Measurements from ENCODE around the gene LRRC8D. TPM values are rescaled to one million over a fixed set of nuclear protein-coding genes. Genes with fewer than 3 reads are reported as not detected.

Gene LRRC8D
- total RNA-seq, 4 donors from 2014 or later, result 12.0 to 47.4 (median 17.8) TPM

GRCh38 chr1:89912073-89912472 lies 91.2 kb downstream of the LRRC8D start:
- Histone ChIP-seq H3K4me3 (no peak overlapping the region), H3K36me3 (no peaks in the 10 kb centered on the region), H3K9me3 (no peaks in the 10 kb centered on the region), H3K27me3 (no peaks in the 10 kb centered on the region), H3K4me1 (no peaks in the 10 kb centered on the region), H3K27ac (no peak overlapping the region)
- no peak for DNase-seq
- intact Hi-C loops (cut with DNase I; ENCODE audit: low total_unique reads), result no loop called here
- TF ChIP-seq POLR2A (IDR thresholded peaks at IDR 0.05), result no peak
- TF ChIP-seq, protein P1, sequence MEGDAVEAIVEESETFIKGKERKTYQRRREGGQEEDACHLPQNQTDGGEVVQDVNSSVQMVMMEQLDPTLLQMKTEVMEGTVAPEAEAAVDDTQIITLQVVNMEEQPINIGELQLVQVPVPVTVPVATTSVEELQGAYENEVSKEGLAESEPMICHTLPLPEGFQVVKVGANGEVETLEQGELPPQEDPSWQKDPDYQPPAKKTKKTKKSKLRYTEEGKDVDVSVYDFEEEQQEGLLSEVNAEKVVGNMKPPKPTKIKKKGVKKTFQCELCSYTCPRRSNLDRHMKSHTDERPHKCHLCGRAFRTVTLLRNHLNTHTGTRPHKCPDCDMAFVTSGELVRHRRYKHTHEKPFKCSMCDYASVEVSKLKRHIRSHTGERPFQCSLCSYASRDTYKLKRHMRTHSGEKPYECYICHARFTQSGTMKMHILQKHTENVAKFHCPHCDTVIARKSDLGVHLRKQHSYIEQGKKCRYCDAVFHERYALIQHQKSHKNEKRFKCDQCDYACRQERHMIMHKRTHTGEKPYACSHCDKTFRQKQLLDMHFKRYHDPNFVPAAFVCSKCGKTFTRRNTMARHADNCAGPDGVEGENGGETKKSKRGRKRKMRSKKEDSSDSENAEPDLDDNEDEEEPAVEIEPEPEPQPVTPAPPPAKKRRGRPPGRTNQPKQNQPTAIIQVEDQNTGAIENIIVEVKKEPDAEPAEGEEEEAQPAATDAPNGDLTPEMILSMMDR (IDR thresholded peaks at IDR 0.05), result no peak

DNA sequence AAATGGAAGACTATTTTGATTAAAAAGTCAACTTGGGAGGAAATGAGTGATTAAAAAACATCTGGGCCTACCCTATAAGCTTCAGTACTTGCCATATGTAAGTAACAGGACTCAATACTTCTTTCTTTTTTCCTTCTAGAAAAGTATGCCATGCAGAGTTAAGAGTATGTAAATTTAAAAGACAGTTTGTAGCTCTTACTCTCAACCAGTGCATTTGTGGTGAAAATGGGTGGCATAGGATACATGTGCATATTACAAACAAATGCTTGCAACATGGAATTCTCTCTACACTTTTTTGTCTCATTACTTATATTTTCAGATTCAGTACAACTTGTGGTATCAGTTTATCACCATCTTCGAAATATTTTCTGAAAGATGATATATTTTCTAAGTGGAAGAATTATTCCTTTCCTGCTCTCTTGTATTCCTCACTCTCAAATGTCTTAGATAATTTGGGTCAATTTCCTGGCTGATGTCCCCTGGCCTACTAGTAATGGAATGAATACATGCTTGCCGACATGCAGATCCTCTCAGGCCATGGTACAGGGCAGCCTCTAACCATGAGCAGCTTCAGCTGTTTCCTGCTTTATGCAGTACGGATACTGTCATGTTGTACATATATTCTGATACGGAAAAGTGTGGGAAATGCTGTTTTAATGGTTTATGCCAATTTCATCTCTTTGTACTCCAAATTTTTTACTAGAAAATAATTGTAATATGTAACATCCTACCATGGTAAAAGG lies 92.7 kb downstream of the LRRC8D start:
- no peaks in the 10 kb centered on the region for H3K36me3 ChIP-seq
- no peak for DNase-seq
- no peaks in the 10 kb centered on the region for H3K27me3 ChIP-seq
- no peaks in the 10 kb centered on the region for H3K4me1 ChIP-seq
- no peaks in the 10 kb centered on the region for H3K9me3 ChIP-seq
- TF ChIP-seq, protein P1 (IDR thresholded peaks at IDR 0.05), result no peak
- no peak for TF ChIP-seq POLR2A (IDR thresholded peaks at IDR 0.05)
- intact Hi-C loops (cut with DNase I; ENCODE audit: low total_unique reads), result no loop called here
- H3K27ac ChIP-seq, result no peak overlapping the region
- H3K4me3 ChIP-seq, result no peak overlapping the region

- no peaks in the 10 kb centered on the region for H3K36me3 ChIP-seq
- H3K27me3 ChIP-seq, result no peaks in the 10 kb centered on the region
- H3K4me3 ChIP-seq, result no peak overlapping the region
- intact Hi-C loops (cut with DNase I; ENCODE audit: low total_unique reads), result no loop called here
- TF ChIP-seq, protein P1 (IDR thresholded peaks at IDR 0.05), result no peak
- no peak for TF ChIP-seq POLR2A (IDR thresholded peaks at IDR 0.05)
- no peak for DNase-seq
- H3K9me3 ChIP-seq, result no peaks in the 10 kb centered on the region
- H3K27ac ChIP-seq, result no peak overlapping the region
- H3K4me1 ChIP-seq, result no peaks in the 10 kb centered on the region
These were observed 96.5 kb downstream of the LRRC8D start for GRCh38 chr1:89917353-89917752.

DNA sequence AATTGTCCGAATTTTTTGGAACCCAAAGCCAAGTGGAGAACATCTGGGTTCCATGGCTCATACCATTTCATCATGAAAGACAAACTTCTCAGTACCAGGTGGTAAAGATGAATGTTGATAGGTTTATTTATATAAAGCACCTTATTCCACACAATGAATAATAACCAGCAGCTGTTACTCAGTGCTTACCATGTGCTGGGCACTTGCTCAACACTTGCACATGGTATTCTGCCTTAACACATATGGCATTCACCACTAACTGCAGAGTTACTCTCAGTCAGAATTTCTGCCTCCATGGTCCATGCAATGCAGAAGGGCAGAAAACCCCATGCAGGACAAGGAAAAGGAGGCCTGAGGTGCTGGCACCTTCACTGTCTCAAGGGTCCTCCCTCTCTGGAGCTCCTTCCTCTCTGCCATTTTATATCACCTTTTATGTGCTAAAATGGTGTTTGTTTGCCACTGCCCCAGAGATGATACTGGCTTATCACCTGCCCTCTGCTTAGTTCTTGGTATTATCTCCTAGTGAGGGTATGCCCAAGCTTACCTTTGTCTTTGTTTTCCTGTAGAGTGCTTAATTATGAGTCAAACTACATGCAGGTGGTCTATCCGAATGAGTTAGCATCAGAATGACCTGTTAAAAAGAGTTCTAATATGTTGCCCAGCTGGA lies 97.4 kb downstream of the LRRC8D start:
- DNase-seq, result no peak
- no peaks in the 10 kb centered on the region for H3K4me1 ChIP-seq
- H3K9me3 ChIP-seq, result no peaks in the 10 kb centered on the region
- intact Hi-C loops (cut with DNase I; ENCODE audit: low total_unique reads), result no loop called here
- no peaks in the 10 kb centered on the region for H3K27me3 ChIP-seq
- H3K4me3 ChIP-seq, result no peak overlapping the region
- H3K36me3 ChIP-seq, result no peaks in the 10 kb centered on the region
- TF ChIP-seq, protein P1 (IDR thresholded peaks at IDR 0.05), result no peak
- no peak for TF ChIP-seq POLR2A (IDR thresholded peaks at IDR 0.05)
- no peak overlapping the region for H3K27ac ChIP-seq

- intact Hi-C loops (cut with DNase I; ENCODE audit: low total_unique reads), result no loop called here
- H3K4me3 ChIP-seq, result no peak overlapping the region
- no peak for DNase-seq
- no peak overlapping the region for H3K27ac ChIP-seq
- H3K27me3 ChIP-seq, result no peaks in the 10 kb centered on the region
- no peak for TF ChIP-seq POLR2A (IDR thresholded peaks at IDR 0.05)
- TF ChIP-seq, protein P1 (IDR thresholded peaks at IDR 0.05), result no peak
- H3K9me3 ChIP-seq, result peaks cover 0 to 5% of the 10 kb centered on the region in 2 donors
- no peaks in the 10 kb centered on the region for H3K4me1 ChIP-seq
- no peaks in the 10 kb centered on the region for H3K36me3 ChIP-seq
These were observed 97.9 kb downstream of the LRRC8D start for GRCh38 chr1:89918794-89919155.
